Measurements from ENCODE around the gene MAMDC2.
A peak's percentile ranks its signal among the peaks of the same experiment; 100 is the strongest.

The MAMDC2 gene

GRCh38 chr9:70135176-70135575 is 91.5 kb downstream of the MAMDC2 start:
- peak overlapping the region; percentile 5 to 78 (median 53) for H3K27ac Mint-ChIP-seq
- peaks cover 56% of the 10 kb centered on the region for H3K4me1 Mint-ChIP-seq
- no peaks in the 10 kb centered on the region for H3K27me3 Mint-ChIP-seq (ENCODE audit: low read depth)
- H3K9me3 Mint-ChIP-seq = no peaks in the 10 kb centered on the region
- H3K36me3 Mint-ChIP-seq (ENCODE audit: low read depth) = no peaks in the 10 kb centered on the region
- H3K4me3 Mint-ChIP-seq = no peak overlapping the region
- TF ChIP-seq, protein P1, sequence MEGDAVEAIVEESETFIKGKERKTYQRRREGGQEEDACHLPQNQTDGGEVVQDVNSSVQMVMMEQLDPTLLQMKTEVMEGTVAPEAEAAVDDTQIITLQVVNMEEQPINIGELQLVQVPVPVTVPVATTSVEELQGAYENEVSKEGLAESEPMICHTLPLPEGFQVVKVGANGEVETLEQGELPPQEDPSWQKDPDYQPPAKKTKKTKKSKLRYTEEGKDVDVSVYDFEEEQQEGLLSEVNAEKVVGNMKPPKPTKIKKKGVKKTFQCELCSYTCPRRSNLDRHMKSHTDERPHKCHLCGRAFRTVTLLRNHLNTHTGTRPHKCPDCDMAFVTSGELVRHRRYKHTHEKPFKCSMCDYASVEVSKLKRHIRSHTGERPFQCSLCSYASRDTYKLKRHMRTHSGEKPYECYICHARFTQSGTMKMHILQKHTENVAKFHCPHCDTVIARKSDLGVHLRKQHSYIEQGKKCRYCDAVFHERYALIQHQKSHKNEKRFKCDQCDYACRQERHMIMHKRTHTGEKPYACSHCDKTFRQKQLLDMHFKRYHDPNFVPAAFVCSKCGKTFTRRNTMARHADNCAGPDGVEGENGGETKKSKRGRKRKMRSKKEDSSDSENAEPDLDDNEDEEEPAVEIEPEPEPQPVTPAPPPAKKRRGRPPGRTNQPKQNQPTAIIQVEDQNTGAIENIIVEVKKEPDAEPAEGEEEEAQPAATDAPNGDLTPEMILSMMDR (IDR thresholded peaks at IDR 0.05; ENCODE audit: unreplicated experiment in 3 of 3) = no peak

DNA sequence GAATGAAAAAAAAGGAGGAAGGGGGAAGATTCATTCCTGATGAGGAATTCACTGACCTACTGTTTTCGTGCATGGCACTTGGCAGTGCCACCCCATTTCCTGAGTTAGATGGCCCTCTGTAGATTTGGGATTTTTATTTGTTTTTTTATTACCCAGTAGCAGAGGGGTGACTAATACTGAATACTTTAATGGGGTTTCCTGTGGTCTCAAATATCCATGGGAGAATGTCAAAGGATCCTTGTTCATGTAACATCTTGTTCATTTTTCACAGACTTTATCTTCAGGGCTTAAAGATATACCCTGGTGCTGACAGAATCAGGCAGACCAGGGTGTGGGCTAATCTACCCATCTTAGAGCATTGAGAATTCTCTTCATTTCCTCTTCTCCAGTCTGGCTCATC is 93.0 kb downstream of the MAMDC2 start:
- peaks cover 43% of the 10 kb centered on the region for H3K4me1 Mint-ChIP-seq
- H3K36me3 Mint-ChIP-seq (ENCODE audit: low read depth) = no peaks in the 10 kb centered on the region
- TF ChIP-seq, protein P1 (IDR thresholded peaks at IDR 0.05; ENCODE audit: unreplicated experiment in 3 of 3) = no peak
- no peaks in the 10 kb centered on the region for H3K27me3 Mint-ChIP-seq (ENCODE audit: low read depth)
- H3K4me3 Mint-ChIP-seq = no peak overlapping the region
- H3K9me3 Mint-ChIP-seq = no peaks in the 10 kb centered on the region
- H3K27ac Mint-ChIP-seq = no peak overlapping the region

DNA sequence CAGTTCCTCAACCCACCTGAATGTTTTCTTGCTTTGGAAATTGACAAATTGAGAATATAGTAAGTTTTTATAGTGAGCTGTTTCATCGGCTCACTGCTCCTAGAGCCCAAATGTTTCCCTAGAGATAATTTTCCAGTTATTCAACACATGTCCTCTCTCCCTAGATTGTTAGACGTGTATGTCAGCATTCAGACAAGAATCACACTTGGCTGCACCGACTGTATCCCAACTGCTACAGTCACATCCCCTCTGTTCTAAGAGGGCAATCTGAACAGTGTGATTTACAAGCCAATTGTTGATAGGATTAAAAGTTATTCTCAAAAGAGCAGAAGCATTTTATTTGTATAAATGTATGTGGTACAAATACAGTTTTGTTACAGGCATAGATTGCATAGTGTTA is 93.9 kb downstream of the MAMDC2 start:
- peaks cover 38% of the 10 kb centered on the region for H3K4me1 Mint-ChIP-seq
- no peaks in the 10 kb centered on the region for H3K36me3 Mint-ChIP-seq (ENCODE audit: low read depth)
- no peaks in the 10 kb centered on the region for H3K27me3 Mint-ChIP-seq (ENCODE audit: low read depth)
- TF ChIP-seq, protein P1 (IDR thresholded peaks at IDR 0.05; ENCODE audit: unreplicated experiment in 3 of 3) = no peak
- H3K9me3 Mint-ChIP-seq = no peaks in the 10 kb centered on the region
- no peak overlapping the region for H3K27ac Mint-ChIP-seq
- no peak overlapping the region for H3K4me3 Mint-ChIP-seq

GRCh38 chr9:70142101-70142500 is 98.5 kb downstream of the MAMDC2 start:
- Mint-ChIP-seq H3K4me3 (no peak overlapping the region), H3K36me3 (ENCODE audit: low read depth) (no peaks in the 10 kb centered on the region), H3K27ac (no peak overlapping the region), H3K9me3 (no peaks in the 10 kb centered on the region), H3K27me3 (ENCODE audit: low read depth) (no peaks in the 10 kb centered on the region), H3K4me1 (peaks cover 16% of the 10 kb centered on the region)
- TF ChIP-seq, protein P1 (IDR thresholded peaks at IDR 0.05; ENCODE audit: unreplicated experiment in 3 of 3) = no peak

GRCh38 chr9:70143394-70144130 is 99.9 kb downstream of the MAMDC2 start:
- Mint-ChIP-seq H3K27ac (peak overlapping the region in 1 of 3 experiments; percentile 23), H3K4me1 (peaks cover 19% of the 10 kb centered on the region), H3K9me3 (no peaks in the 10 kb centered on the region), H3K4me3 (no peak overlapping the region), H3K27me3 (ENCODE audit: low read depth) (no peaks in the 10 kb centered on the region), H3K36me3 (ENCODE audit: low read depth) (no peaks in the 10 kb centered on the region)
- TF ChIP-seq, protein P1 (IDR thresholded peaks at IDR 0.05; ENCODE audit: unreplicated experiment in 3 of 3) = no peak

- TF ChIP-seq, protein P1 (IDR thresholded peaks at IDR 0.05; ENCODE audit: unreplicated experiment in 3 of 3) = no peak
- H3K27ac Mint-ChIP-seq = peak overlapping the region in 1 of 3 experiments; percentile 23
- H3K4me1 Mint-ChIP-seq = peaks cover 19% of the 10 kb centered on the region
- H3K4me3 Mint-ChIP-seq = no peak overlapping the region
- H3K27me3 Mint-ChIP-seq (ENCODE audit: low read depth) = no peaks in the 10 kb centered on the region
- H3K9me3 Mint-ChIP-seq = no peaks in the 10 kb centered on the region
- H3K36me3 Mint-ChIP-seq (ENCODE audit: low read depth) = no peaks in the 10 kb centered on the region
These were observed 100.5 kb downstream of the MAMDC2 start for GRCh38 chr9:70144131-70144503.

Data from nephron (organoid).